NCI-H2171 treated with DMSO at 0.1 percent for 48 hours (cell line): Measurements from ENCODE around the gene MAP1LC3B2.

Source experiments
- DNase-seq: peaks from one replicate; lab custom pipeline; 2025; lab: John Stamatoyannopoulos, UW

MAP1LC3B2 gene

GRCh38 chr12:116595672-116596071 lies 36.5 kb downstream of the MAP1LC3B2 start:
- DNase-seq = no peak

- DNase-seq = no peak
These were observed 38.7 kb downstream of the MAP1LC3B2 start for GRCh38 chr12:116597886-116598285.

- DNase-seq = no peak
These were observed 39.4 kb downstream of the MAP1LC3B2 start for GRCh38 chr12:116598311-116599284.

GRCh38 chr12:116599285-116600136 lies 40.3 kb downstream of the MAP1LC3B2 start:
- DNase-seq = no peak

- no peak for DNase-seq
These were observed 42.1 kb downstream of the MAP1LC3B2 start for GRCh38 chr12:116600959-116601918.

- DNase-seq = no peak
These were observed 43.0 kb downstream of the MAP1LC3B2 start for GRCh38 chr12:116601933-116602810.

- peak; percentile 45 for DNase-seq
These were observed 44.5 kb downstream of the MAP1LC3B2 start for GRCh38 chr12:116603546-116604177.

- peak; percentile 45 for DNase-seq
These were observed 45.2 kb downstream of the MAP1LC3B2 start for GRCh38 chr12:116604178-116604895.

GRCh38 chr12:116604951-116605641 lies 45.9 kb downstream of the MAP1LC3B2 start:
- peak; percentile 66 for DNase-seq

- no peak for DNase-seq
These were observed 47.2 kb downstream of the MAP1LC3B2 start for GRCh38 chr12:116606397-116606796.

GRCh38 chr12:116607039-116607438 lies 47.9 kb downstream of the MAP1LC3B2 start:
- no peak for DNase-seq

GRCh38 chr12:116609319-116610114 lies 50.3 kb downstream of the MAP1LC3B2 start:
- no peak for DNase-seq

GRCh38 chr12:116610971-116611541 lies 51.9 kb downstream of the MAP1LC3B2 start:
- no peak for DNase-seq

GRCh38 chr12:116612436-116612835 lies 53.3 kb downstream of the MAP1LC3B2 start:
- DNase-seq = no peak

GRCh38 chr12:116613256-116613655 lies 54.1 kb downstream of the MAP1LC3B2 start:
- no peak for DNase-seq

- no peak for DNase-seq
These were observed 55.2 kb downstream of the MAP1LC3B2 start for GRCh38 chr12:116614194-116614915.
